ENCODE data around the gene CTDSPL2. TPM values are rescaled to one million over a fixed set of nuclear protein-coding genes. Genes with fewer than 3 reads are reported as not detected.

CTDSPL2 gene
- total and polyA plus RNA-seq, 2 experiments from 2014 or later: 42.2 to 86.2 TPM

GRCh38 chr15:44536302-44536961 is 109.0 kb downstream of the CTDSPL2 start:
- Histone ChIP-seq H3K4me3 (peak overlapping the region; percentile 75), H3F3A (replicated peaks; ENCODE audit: low read depth) (peaks cover 22% of the 10 kb centered on the region; the same call in 1 of the 2 replicates), H2AFZ (peak overlapping the region; percentile 96), H3K4me2 (peak overlapping the region; percentile 91), H3K27ac (ENCODE audit: low read depth) (peak overlapping the region; percentile 99), H3K79me2 (replicated peaks; ENCODE audit: insufficient read depth) (peaks cover 51% of the 10 kb centered on the region), H3K27me3 (ENCODE audit: insufficient read depth) (no peaks in the 10 kb centered on the region), H4K20me1 (replicated peaks; ENCODE audit: insufficient read depth) (peaks cover 15% of the 10 kb centered on the region), H3K36me3 (ENCODE audit: insufficient read depth) (peaks cover 20% of the 10 kb centered on the region; the same call in 1 of the 2 replicates), H3K9me2 (ENCODE audit: insufficient read depth) (no peaks in the 10 kb centered on the region), H3K4me1 (ENCODE audit: insufficient read depth) (peaks cover 9% of the 10 kb centered on the region)
- peak overlapping the region; percentile 63 for H3K27ac Mint-ChIP-seq
- ATAC-seq (peak; percentile 80), DNase-seq (ENCODE audit: low spot score) (peak; percentile 95)
- peaks cover 47% of the 10 kb centered on the region for H3K36me3 Mint-ChIP-seq (ENCODE audit: low read depth)
- H3K27me3 Mint-ChIP-seq (ENCODE audit: insufficient read depth, low read depth, poor library complexity): peaks cover 5% of the 10 kb centered on the region
- H3K9me3 Mint-ChIP-seq: no peaks in the 10 kb centered on the region
- TF ChIP-seq ZNF462 (CRISPR knock-in tag; IDR thresholded peaks at IDR 0.05): no peak
- TF ChIP-seq CTCF (conservative IDR thresholded peaks at IDR 0.05; ENCODE audit: low read depth in 2 of 2): peak; percentile 22 to 47
- peak overlapping the region; percentile 83 for H3K4me3 Mint-ChIP-seq
- peaks cover 18% of the 10 kb centered on the region for H3K4me1 Mint-ChIP-seq
